ENCODE results near the gene C19orf67.
"Not testable (repeated sequence)": the region's sequence is repeated elsewhere in the genome, so short reads cannot be mapped to it uniquely, and the experiment has no call there.

C19orf67 gene

GRCh38 chr19:14056069-14056666 is 29.4 kb downstream of the C19orf67 start:
- DNase-seq (ENCODE audit: low read depth), result no peak

GRCh38 chr19:14055396-14055795 is 30.2 kb downstream of the C19orf67 start:
- DNase-seq (ENCODE audit: low read depth), result no peak

- DNase-seq (ENCODE audit: low read depth), result no peak
Measured at GRCh38 chr19:14054721-14055120, 30.9 kb downstream of the C19orf67 start.

GRCh38 chr19:14054099-14054498 is 31.5 kb downstream of the C19orf67 start:
- DNase-seq (ENCODE audit: low read depth), result no peak

GRCh38 chr19:14053500-14053899 is 32.1 kb downstream of the C19orf67 start:
- DNase-seq (ENCODE audit: low read depth), result no peak

GRCh38 chr19:14053032-14053431 is 32.6 kb downstream of the C19orf67 start:
- no peak for DNase-seq (ENCODE audit: low read depth)

GRCh38 chr19:14052470-14052869 is 33.1 kb downstream of the C19orf67 start:
- DNase-seq (ENCODE audit: low read depth), result no peak

GRCh38 chr19:14051980-14052379 is 33.6 kb downstream of the C19orf67 start:
- DNase-seq (ENCODE audit: low read depth), result no peak

GRCh38 chr19:14050961-14051360 is 34.6 kb downstream of the C19orf67 start:
- DNase-seq (ENCODE audit: low read depth), result not testable (repeated sequence)

- DNase-seq (ENCODE audit: low read depth), result no peak
Measured at GRCh38 chr19:14050512-14050911, 35.1 kb downstream of the C19orf67 start.

- no peak for DNase-seq (ENCODE audit: low read depth)
Measured at GRCh38 chr19:14048443-14049153, 37.0 kb downstream of the C19orf67 start.

- DNase-seq (ENCODE audit: low read depth), result not testable (repeated sequence)
Measured at GRCh38 chr19:14047866-14048265, 37.7 kb downstream of the C19orf67 start.

- DNase-seq (ENCODE audit: low read depth), result not testable (repeated sequence)
Measured at GRCh38 chr19:14042659-14043608, 42.6 kb downstream of the C19orf67 start.

- no peak for DNase-seq (ENCODE audit: low read depth)
Measured at GRCh38 chr19:14039181-14039580, 46.4 kb downstream of the C19orf67 start.

GRCh38 chr19:14035706-14036105 is 49.9 kb downstream of the C19orf67 start:
- DNase-seq (ENCODE audit: low read depth), result no peak

GRCh38 chr19:14035159-14035558 is 50.4 kb downstream of the C19orf67 start:
- DNase-seq (ENCODE audit: low read depth), result not testable (repeated sequence)

GRCh38 chr19:14033946-14034345 is 51.6 kb downstream of the C19orf67 start:
- no peak for DNase-seq (ENCODE audit: low read depth)

GRCh38 chr19:14031719-14032480 is 53.7 kb downstream of the C19orf67 start, which contains the start of gene IL27RA:
IL27RA (plus strand) TSS chr19:14031762; CDS start chr19:14031873, 111 bp downstream.
- no peak for DNase-seq (ENCODE audit: low read depth)

All from HS-27A (cell line).